Adrenal gland (tissue), 5 donors: Measurements from ENCODE around the gene TLR6.

Experiments
- CTCF ChIP-seq, 6 experiments: fragments of 450-650 bp in 4 of 6; fragments of 200-600 bp in 2 of 6; sonication (generic) in 1 of 6; IDR thresholded peaks; 1 replicate in 5 of 6; 2 replicates in 1 of 6; pipeline versions ENCODE4 v1.5.1 to v1.8.0; 2016 to 2021; ENCODE audit warnings: antibody characterized with exemption in 6 of 6, mild to moderate bottlenecking in 2 of 6, moderate library complexity in 1 of 6
- POLR2A ChIP-seq, 2 donors: fragments of 450-650 bp; IDR thresholded peaks; one replicate each; pipeline ENCODE4 v1.6.1; 2017; ENCODE audit warnings: antibody characterized with exemption in 2 of 2, mild to moderate bottlenecking in 2 of 2, moderate library complexity in 1 of 2
- donor health status: DM: no; HTN: no; CAD: no.

- TF ChIP-seq POLR2A (IDR thresholded peaks at IDR 0.05): no peak
- no peak for TF ChIP-seq CTCF (IDR thresholded peaks at IDR 0.05)
These were observed 71.4 kb downstream of the TLR6 start for GRCh38 chr4:38785041-38785790.
